Natural killer cell (primary cell): Measurements from ENCODE around the gene DIAPH2. TPM values are rescaled to one million over a fixed set of nuclear protein-coding genes. Genes with fewer than 3 reads are reported as not detected.

ENCODE experiments used
- ATAC-seq, 3 donors: fragments of 150-1000 bp in 2 of 3; fragments of 200-7000 bp in 1 of 3; cut with Tn5 transposase; 1 replicate in 1 of 3; 2 replicates in 2 of 3; pipeline ENCODE4 v1.10.0; 2021; ENCODE audit warnings: mild to moderate bottlenecking in 2 of 3, moderate library complexity in 2 of 3
- DNase-seq, 2 donors: peaks; one replicate each; pipeline versions ENCODE4 v3.0.0 to v3.0.0-alpha.2; 2013 to 2021; ENCODE audit warnings: mixed read lengths in 1 of 2
- H3K27ac ChIP-seq: one replicate; pipeline ENCODE4 v1.5.1; 2013; ENCODE audit warnings: mild to moderate bottlenecking, low read length
- H3K27me3 ChIP-seq: one replicate; pipeline ENCODE4 v1.6.1; 2013; ENCODE audit warnings: low read length; ENCODE audit not compliant: control insufficient read depth, insufficient read depth
- H3K36me3 ChIP-seq: one replicate; pipeline ENCODE4 v1.6.1; 2013; ENCODE audit warnings: low read length; ENCODE audit not compliant: control insufficient read depth, insufficient read depth
- H3K4me1 ChIP-seq: one replicate; pipeline ENCODE4 v1.6.1; 2013; ENCODE audit warnings: low read length; ENCODE audit not compliant: control insufficient read depth, insufficient read depth
- H3K4me3 ChIP-seq: one replicate; pipeline ENCODE4 v1.5.1; 2013; ENCODE audit warnings: low read length
- H3K9me3 ChIP-seq: one replicate; pipeline ENCODE4 v1.6.1; 2013; ENCODE audit warnings: low read length; ENCODE audit not compliant: control insufficient read depth, insufficient read depth
- H3K27ac Mint-ChIP-seq, 2 donors: one replicate each; pipeline ENCODE4 v1.8.0; 2022; ENCODE audit warnings: mild to moderate bottlenecking in 2 of 2, mixed read lengths in 2 of 2, moderate library complexity in 1 of 2
- H3K27me3 Mint-ChIP-seq, 2 donors: one replicate each; pipeline ENCODE4 v1.8.0; 2022; ENCODE audit warnings: low read depth in 2 of 2, mixed read lengths in 2 of 2
- H3K36me3 Mint-ChIP-seq: one replicate; pipeline ENCODE4 v1.8.0; 2022; ENCODE audit warnings: mixed read lengths
- H3K4me1 Mint-ChIP-seq, 2 donors: one replicate each; pipeline ENCODE4 v1.8.0; 2022; ENCODE audit warnings: mixed read lengths in 2 of 2
- H3K4me3 Mint-ChIP-seq: one replicate; pipeline ENCODE4 v1.8.0; 2022; ENCODE audit warnings: mild to moderate bottlenecking, moderate library complexity, mixed read lengths
- H3K9me3 Mint-ChIP-seq, 2 donors: one replicate each; pipeline ENCODE4 v1.8.0; 2022; ENCODE audit warnings: mixed read lengths in 2 of 2
- CTCF ChIP-seq: fragments of 200-600 bp; IDR thresholded peaks from one replicate; pipeline ENCODE4 v1.8.0; 2022; ENCODE audit warnings: antibody characterized with exemption
- WGBS: methylation state at CpG from one replicate; pipeline ENCODE4 v1.1.7; 2013; ENCODE audit warnings: missing lambda C conversion rate; ENCODE audit not compliant: insufficient coverage; 5-methylcytosine and 5-hydroxymethylcytosine counted together
- intact Hi-C: fragments of 100-400 bp; cut with micrococcal nuclease; formaldehyde crosslinking; loops from one replicate; pipeline ENCODE4 v1.14.2; 2022
- total RNA-seq, 4 donors: library from RNA; stranded (reverse); fragments of 120-200 nt in 1 of 4; gene quantifications; one replicate each; pipeline versions ENCODE4 v1.2.3 to v1.2.4, GENCODE V29; 2013 to 2022

Gene DIAPH2
- total RNA-seq, 3 donors from 2014 or later (not counting 1 experiment from before 2014, with no cell fraction given), result 17.0 to 18.2 (median 17.0) TPM

DNA sequence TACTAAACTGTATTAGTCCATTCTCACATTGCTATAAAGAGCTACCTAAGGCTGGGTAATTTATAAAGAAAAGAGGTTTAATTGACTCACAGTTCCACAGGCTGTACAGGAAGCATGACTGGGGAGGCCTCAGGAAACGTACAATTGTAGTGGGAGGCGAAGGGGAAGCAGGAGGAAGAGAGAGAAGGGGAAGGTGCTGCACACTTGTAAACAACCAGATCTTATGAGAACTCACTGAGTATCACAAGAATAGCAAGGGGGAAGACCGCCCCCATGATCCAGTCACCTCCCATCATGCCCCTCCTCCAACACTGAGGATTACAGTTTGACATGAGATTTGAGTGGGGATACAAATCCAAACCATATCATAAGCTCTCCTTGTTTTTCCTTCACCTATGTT lies 239.9 kb downstream of the DIAPH2 start:
- Histone ChIP-seq H3K36me3 (no peaks in the 10 kb centered on the region), H3K4me3 (no peak overlapping the region), H3K27ac (no peak overlapping the region), H3K27me3 (no peaks in the 10 kb centered on the region), H3K9me3 (no peaks in the 10 kb centered on the region), H3K4me1 (no peaks in the 10 kb centered on the region)
- 58% methylated on average over 2 of the region's 3 CpGs for WGBS
- H3K4me1 Mint-ChIP-seq, result no peaks in the 10 kb centered on the region
- no peak overlapping the region for H3K27ac Mint-ChIP-seq
- H3K9me3 Mint-ChIP-seq, result peaks cover 0 to 2% of the 10 kb centered on the region in 2 donors
- H3K36me3 Mint-ChIP-seq, result no peaks in the 10 kb centered on the region
- no peak overlapping the region for H3K4me3 Mint-ChIP-seq
- DNase-seq (no peak), ATAC-seq (no peak)
- no peak for TF ChIP-seq CTCF
- intact Hi-C loops, result no loop called here
- no peaks in the 10 kb centered on the region for H3K27me3 Mint-ChIP-seq

GRCh38 chrX:96929036-96929435 lies 244.4 kb downstream of the DIAPH2 start:
- Histone ChIP-seq H3K27me3 (no peaks in the 10 kb centered on the region), H3K27ac (no peak overlapping the region), H3K36me3 (no peaks in the 10 kb centered on the region), H3K9me3 (no peaks in the 10 kb centered on the region), H3K4me3 (no peak overlapping the region), H3K4me1 (no peaks in the 10 kb centered on the region)
- Mint-ChIP-seq H3K36me3 (no peaks in the 10 kb centered on the region), H3K27ac (no peak overlapping the region), H3K9me3 (peaks cover 0 to 2% of the 10 kb centered on the region in 2 donors), H3K27me3 (no peaks in the 10 kb centered on the region), H3K4me1 (no peaks in the 10 kb centered on the region), H3K4me3 (no peak overlapping the region)
- TF ChIP-seq CTCF, result no peak
- intact Hi-C loops, result no loop called here
- ATAC-seq (no peak), DNase-seq (no peak)

- Mint-ChIP-seq H3K4me3 (no peak overlapping the region), H3K36me3 (peaks cover 7% of the 10 kb centered on the region)
- 100% methylated on average over 4 of the region's 4 CpGs for WGBS
These were observed 273.1 kb downstream of the DIAPH2 start for GRCh38 chrX:96957718-96958117.

More at GRCh38 chrX:96957718-96958117, 273.1 kb downstream of the DIAPH2 start:
- intact Hi-C loops, result no loop called here
- DNase-seq (no peak), ATAC-seq (no peak)
- H3K4me3 ChIP-seq, result no peak overlapping the region
- H3K36me3 ChIP-seq, result peaks cover 2% of the 10 kb centered on the region
- H3K4me1 ChIP-seq, result no peaks in the 10 kb centered on the region
- Mint-ChIP-seq H3K9me3 (no peaks in the 10 kb centered on the region), H3K4me1 (no peaks in the 10 kb centered on the region), H3K27ac (no peak overlapping the region), H3K27me3 (no peaks in the 10 kb centered on the region)
- TF ChIP-seq CTCF, result no peak
- H3K9me3 ChIP-seq, result peaks cover 8% of the 10 kb centered on the region
- no peaks in the 10 kb centered on the region for H3K27me3 ChIP-seq
- no peak overlapping the region for H3K27ac ChIP-seq
